HG03039 (cell line): ENCODE measurements around the gene POLK.
"Not testable (repeated sequence)": the region's sequence is repeated elsewhere in the genome, so short reads cannot be mapped to it uniquely, and the experiment has no call there.

Experiments
- ATAC-seq: cut with Tn5 transposase; IDR thresholded peaks from one replicate; pipeline ENCODE4 v1.9.1; 2021; ENCODE audit warnings: mild to moderate bottlenecking, moderate library complexity; ENCODE audit not compliant: unreplicated experiment

POLK gene

DNA sequence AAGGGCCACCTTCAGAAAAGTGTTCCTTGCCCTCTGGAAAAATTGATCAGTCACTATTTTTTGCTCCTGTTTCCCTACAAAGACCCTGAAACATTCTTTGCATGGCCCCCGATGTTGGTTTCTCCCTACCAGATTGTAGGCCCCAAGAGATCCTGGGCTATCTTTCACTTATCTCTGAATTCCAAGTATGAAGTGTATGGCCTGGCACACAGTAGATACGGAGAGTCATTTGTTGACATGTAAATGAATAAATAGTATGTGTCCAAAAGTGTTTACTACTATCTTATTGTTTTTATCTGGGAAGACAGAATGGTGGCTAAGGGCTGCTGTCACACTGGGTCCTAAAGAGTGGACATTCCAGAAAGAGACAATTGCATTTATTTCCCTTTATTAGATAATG, 92.1 kb downstream of the POLK start:
- no peak for ATAC-seq

DNA sequence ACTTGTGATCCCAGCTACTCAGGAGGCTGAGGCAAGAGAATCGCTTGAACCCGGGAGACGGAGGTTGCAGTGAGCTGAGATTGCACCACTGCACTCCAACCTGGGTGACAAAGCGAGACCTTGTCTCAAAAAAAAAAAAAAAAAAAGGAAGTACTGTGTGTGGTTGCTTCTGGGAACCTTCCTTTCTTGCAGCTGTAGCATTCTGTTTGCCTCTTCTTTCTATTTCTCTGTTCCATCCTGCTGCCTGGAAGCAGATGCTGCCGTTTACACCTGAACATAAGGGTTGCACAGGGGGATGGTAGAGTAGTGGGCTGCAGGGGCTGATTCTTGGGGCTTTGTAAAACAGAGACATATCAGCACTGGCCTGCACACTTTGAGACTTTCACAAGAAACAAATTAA, 95.7 kb downstream of the POLK start:
- not testable (repeated sequence) for ATAC-seq

DNA sequence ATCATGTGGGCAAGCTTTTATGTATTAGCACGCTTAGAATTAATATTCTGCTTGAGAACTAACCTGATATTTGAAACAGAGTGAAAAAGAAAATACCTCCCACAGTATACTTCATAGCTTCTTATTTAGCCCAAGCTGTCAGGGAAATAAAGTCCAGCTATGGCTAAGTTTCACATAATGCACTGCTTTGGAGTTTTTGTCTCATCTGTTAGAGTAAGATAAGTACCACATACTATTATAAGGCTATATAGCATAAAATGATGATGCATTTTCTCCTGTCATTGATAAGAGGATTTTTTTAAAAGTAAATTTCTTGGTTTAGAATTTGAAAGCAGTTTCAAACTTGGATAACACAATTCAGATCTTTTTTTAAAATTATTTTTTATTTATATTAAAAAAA, 97.2 kb downstream of the POLK start:
- no peak for ATAC-seq

- no peak for ATAC-seq
These were observed 98.5 kb downstream of the POLK start for GRCh38 chr5:75610201-75610600.

DNA sequence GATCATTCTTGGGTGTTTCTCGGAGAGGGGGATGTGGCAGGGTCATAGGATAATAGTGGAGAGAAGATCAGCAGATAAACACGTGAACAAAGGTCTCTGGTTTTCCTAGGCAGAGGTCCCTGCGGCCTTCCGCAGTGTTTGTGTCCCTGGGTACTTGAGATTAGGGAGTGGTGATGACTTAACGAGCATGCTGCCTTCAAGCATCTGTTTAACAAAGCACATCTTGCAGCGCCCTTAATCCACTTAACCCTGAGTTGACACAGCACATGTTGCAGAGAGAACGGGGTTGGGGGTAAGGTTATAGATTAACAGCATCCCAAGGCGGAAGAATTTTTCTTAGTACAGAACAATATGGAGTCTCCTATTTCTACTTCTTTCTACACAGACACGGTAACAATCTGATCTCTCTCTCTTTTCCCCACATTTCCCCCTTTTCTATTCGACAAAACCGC, 99.2 kb downstream of the POLK start:
- ATAC-seq = not testable (repeated sequence)

- ATAC-seq = no peak
These were observed 99.9 kb downstream of the POLK start, which contains the start of gene ANKDD1B for GRCh38 chr5:75611311-75612225. Gene ANKDD1B (plus strand): TSS chr5:75611453. CDS start chr5:75611635, 182 bp downstream.

DNA sequence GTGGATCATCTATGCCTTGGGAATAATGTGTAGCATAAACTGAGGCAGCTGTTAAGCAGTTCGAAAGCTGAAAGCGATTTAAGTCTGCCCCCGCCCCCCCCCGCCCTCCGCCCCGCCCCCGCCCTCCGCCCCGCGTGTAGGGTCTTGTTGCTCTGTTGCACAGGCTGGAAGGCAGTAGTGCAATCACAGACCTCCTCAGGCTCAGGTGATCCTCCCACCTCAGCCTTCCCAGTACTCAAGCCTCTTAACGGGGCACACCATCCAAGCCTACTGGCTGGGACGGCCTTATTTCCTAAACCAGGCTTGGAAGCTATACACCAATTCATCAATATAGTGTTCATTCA, 100.5 kb downstream of the POLK start:
- no peak for ATAC-seq

GRCh38 chr5:75612901-75613300, 101.2 kb downstream of the POLK start:
- no peak for ATAC-seq

DNA sequence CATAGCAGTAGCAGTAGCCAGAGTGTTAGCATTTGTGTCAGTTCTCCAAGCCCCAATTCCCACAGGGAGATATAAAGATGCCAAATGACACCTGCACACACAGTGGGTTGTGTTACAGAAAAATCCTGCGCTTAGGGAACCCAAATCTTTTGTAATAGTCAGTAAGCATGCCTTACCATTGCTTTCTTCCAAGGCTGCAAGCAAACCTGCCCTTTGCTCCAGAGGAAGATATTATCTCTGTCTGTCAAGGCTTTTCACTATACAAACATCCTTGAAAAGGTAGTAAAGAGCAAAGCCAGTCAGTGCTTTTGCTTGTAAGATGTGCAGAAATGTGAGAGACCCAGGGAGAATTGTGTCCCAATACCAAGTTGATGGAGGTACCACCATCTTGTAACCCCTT, 102.5 kb downstream of the POLK start:
- no peak for ATAC-seq

DNA sequence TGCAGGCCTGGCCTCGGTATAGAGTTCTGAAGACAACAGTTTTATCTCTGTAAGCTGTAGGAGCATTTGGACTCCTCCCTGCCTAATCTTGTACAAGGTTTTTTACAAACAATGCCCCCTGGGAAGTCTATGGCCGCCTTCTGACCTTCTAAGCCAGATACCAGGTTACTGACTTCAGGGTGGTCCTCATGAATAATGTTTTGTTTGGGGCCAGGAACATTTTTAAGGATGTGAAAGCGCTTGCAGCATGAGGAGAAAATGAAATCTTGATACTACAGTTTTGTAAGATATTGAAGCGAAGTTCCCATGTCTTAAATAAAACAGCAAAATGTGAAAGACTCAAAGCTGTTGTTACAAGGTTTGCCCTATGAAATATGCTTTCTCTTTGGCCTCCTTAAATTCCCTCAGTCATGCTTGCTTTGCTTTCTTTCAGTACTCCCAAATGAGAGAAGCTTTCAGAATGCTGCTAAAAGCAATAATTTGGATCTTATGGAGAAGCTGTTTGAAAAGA, 104.7 kb downstream of the POLK start:
- no peak for ATAC-seq

DNA sequence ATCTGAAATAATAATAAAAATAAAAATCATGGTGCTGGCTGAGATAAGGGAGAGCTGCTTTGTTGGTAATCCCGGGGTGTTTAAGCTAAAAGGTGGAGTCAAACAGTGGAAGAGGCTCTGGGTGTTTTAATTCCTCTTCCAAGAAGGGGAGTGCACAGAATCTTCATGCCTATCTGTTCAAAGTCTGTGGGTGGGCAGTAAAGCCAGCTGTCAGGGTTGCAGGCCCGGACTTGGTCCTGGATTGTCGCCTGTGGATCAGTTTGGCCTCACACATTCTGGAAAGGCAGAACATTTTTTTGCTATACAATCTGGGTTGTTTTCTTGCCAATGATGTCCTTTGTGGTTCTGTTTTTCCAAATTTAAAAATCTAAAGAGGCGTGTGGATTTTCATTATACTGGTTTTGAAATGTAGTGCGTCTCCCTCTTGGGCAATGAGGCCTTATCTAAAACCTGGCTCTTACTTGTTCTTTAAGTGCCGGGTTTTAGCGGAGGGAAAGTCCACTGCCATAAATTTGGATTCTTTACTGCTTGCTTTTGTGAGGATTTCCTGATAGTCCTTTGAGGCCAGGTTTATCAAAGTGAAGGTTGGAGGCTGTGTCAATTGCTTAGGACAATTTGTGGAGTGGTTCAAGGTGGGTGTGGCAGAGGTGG, 105.4 kb downstream of the POLK start:
- ATAC-seq = no peak

DNA sequence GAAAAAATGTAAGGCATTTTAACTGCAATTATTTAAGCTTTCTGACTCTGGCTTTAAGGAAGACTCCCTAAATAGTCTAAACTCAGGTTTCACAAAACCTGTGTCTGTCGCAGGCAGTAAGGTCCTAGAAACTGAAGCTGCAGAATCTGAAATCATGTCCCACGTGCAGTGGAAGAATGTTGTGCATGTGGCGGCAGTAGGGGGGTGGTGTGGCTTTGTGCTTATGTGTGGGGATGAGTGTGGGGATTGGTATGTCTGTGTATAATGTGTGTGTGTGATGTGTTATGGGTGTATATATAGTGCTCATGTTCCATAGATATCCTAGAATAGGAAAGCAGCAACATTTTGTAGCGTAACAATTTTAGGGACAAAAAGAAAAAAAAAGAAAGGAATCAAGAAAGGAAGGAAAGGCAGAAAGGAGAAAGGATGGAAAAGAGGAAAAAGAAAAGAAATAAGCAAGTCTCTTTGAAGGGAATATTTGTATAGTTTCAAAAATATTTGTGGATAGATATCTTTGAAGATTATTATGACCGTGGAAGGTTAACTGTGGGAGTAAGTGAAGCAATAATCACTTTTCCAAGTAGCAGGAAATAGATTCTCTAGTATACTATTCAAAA, 106.2 kb downstream of the POLK start:
- ATAC-seq = no peak

DNA sequence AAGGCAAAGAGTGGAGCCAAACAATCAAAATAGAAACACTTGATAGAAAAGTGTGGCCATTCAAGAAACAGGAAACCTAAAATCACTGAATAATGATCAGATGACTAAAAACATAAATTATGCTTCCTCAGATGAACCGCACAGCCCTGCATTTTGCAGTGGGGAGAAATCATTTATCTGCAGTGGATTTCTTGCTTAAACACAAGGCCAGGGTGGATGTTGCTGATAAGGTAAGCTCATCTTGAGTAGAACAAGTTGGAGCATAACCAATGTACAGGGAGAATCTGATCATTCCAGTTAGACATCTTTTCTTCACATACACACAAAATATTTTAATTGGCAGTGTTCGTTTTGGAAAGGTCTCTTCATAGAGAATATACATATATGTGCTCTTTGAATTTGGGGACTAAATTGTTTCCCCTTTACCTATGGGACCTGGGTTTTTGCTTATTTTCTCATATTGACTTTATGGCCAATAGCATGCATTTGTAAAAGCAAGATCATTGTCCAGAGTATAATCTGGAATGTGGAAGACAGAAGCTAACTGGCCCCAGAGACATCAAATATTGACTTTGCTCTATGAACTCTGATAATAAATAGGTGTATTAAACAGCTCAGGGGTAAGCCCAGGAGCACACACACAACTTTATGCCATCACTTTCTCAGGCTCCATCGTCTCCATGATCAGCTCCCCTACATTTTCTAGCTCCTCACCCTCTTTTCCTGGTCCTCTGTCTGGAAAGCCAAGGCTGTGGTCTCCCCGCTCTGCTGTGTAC, 108.7 kb downstream of the POLK start:
- ATAC-seq = no peak

DNA sequence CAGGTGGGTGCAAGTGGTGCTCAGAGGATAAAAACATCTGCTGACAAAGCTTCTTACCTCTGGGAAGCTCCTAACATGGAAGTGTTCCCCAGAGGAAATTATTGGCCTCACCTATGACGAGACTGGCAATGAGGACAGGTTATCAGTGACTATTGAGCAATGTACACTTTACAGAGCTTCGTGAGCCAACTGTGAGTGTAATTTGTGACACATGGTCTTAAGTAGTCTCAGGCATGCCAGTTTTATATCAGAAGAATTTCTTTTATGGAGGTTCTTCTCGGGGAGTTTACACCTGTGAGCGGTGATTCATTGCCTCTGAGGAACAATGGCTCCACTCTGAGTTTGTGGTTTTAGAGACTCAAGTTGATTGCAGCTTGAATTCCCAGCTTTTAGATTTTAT, 110.9 kb downstream of the POLK start:
- no peak for ATAC-seq

DNA sequence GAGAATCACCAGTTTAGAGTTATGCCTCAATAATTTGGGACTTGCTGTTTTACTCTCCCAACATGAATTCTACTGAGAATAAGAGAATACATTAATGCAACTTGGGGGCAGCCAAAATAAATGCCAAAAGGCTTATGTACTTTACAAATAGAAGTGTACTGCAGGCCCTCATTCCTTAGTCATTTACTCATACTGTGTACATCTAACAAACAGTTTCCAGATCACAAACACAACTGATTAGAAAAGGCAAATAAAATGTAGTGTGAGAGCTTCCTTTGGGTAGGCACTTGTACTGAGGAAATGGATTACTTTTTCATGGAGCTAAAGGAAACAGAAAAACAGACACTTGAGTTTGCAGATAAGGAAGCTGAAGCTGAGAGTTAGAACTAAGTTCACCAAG, 112.2 kb downstream of the POLK start:
- no peak for ATAC-seq

DNA sequence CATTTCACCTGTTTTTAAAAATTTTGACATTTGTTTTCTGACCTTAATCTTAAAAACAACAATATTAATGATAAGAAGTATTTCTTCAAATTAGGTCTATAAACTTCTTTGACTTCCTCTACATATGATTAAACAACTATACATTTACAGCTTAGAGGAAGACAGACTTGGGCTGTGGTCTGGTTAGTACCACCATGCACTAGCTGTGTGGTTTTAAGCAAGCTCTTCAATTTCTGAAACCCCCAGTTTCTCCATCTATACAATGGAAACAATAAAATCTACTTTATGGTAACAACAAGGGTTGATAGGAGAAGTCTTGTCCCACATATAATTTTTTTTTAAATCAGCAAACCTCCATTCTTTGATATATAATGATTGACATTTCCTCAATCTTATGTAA, 115.3 kb downstream of the POLK start:
- no peak for ATAC-seq

- no peak for ATAC-seq
These were observed 116.1 kb downstream of the POLK start for GRCh38 chr5:75627801-75628200.

- no peak for ATAC-seq
These were observed 119.2 kb downstream of the POLK start for GRCh38 chr5:75630875-75631274.

- no peak for ATAC-seq
These were observed 120.6 kb downstream of the POLK start for GRCh38 chr5:75632321-75632720.

DNA sequence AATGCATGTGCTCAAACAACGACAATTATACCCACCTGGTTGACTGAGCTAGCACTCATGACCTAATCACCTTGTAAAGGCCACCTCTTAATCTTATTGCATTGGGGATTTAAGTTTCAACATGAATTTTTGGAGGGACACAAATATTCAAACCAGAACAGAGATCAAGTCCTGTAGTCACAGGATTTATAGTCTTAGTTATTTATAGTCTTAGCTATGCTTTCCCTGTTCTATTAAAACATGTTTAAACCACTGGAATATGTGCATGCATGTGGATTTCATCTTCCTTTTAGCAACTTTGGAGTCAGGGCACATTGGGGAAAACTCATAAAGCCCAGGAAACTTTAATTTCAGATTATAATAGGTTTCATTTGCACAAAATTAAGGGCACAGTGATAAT, 126.3 kb downstream of the POLK start:
- no peak for ATAC-seq
